CD14-positive monocyte (primary cell): ENCODE measurements around the gene IGF2BP3. TPM values are rescaled to one million over a fixed set of nuclear protein-coding genes. Genes with fewer than 3 reads are reported as not detected.
"Not testable (repeated sequence)": the region's sequence is repeated elsewhere in the genome, so short reads cannot be mapped to it uniquely, and the experiment has no call there.

ENCODE experiments used
- DNase-seq, 3 donors: peaks; one replicate each; pipeline ENCODE4 v3.0.0-alpha.2; 2011 to 2022
- H2AFZ ChIP-seq: 2 replicates; pipeline ENCODE4 v1.6.0; 2012; ENCODE audit warnings: mild to moderate bottlenecking, low read depth, low read length, inconsistent platforms; ENCODE audit not compliant: insufficient read depth, poor library complexity, severe bottlenecking
- H3K27ac ChIP-seq, 2 donors: 1 replicate in 1 of 2; 2 replicates in 1 of 2; pipeline ENCODE4 v1.5.1; 2012 to 2013; ENCODE audit warnings: low read length in 2 of 2, control low read depth in 1 of 2, inconsistent platforms in 1 of 2, low read depth in 1 of 2, mild to moderate bottlenecking in 1 of 2
- H3K27me3 ChIP-seq, 2 donors: one replicate each; pipeline versions ENCODE4 v1.6.0 to v1.6.1; 2011 to 2013; ENCODE audit warnings: low read length in 2 of 2; ENCODE audit not compliant: control insufficient read depth in 2 of 2, insufficient read depth in 2 of 2
- H3K36me3 ChIP-seq, 2 donors: replicated peaks in 1 of 2; 1 replicate in 1 of 2; 2 replicates in 1 of 2; pipeline versions ENCODE4 v1.5.1 to v1.6.1; 2012 to 2013; ENCODE audit warnings: low read length in 2 of 2, control low read depth in 1 of 2, inconsistent platforms in 1 of 2, mild to moderate bottlenecking in 1 of 2; ENCODE audit not compliant: insufficient read depth in 2 of 2, control insufficient read depth in 1 of 2
- H3K4me1 ChIP-seq, 2 donors: 1 replicate in 1 of 2; 2 replicates in 1 of 2; pipeline versions ENCODE4 v1.5.1 to v1.6.1; 2012 to 2013; ENCODE audit warnings: low read length in 2 of 2, control low read depth in 1 of 2, inconsistent platforms in 1 of 2, mild to moderate bottlenecking in 1 of 2, moderate library complexity in 1 of 2; ENCODE audit not compliant: insufficient read depth in 2 of 2, control insufficient read depth in 1 of 2
- H3K4me2 ChIP-seq: replicated peaks from 2 replicates; pipeline ENCODE3; 2012; ENCODE audit warnings: low read length, moderate library complexity, mild to moderate bottlenecking; ENCODE audit not compliant: poor library complexity, severe bottlenecking; ENCODE audit errors: extremely low read depth
- H3K4me3 ChIP-seq, 3 experiments: fragments of 200-600 bp in 1 of 3; sonication (generic) in 1 of 3; replicated peaks in 1 of 3; 1 replicate in 2 of 3; 2 replicates in 1 of 3; pipeline ENCODE4 v1.5.1; 2011 to 2013; ENCODE audit warnings: low read length in 3 of 3, mild to moderate bottlenecking in 3 of 3, control low read depth in 2 of 3, low read depth in 2 of 3, inconsistent platforms in 1 of 3, moderate library complexity in 1 of 3
- H3K79me2 ChIP-seq: 2 replicates; pipeline ENCODE4 v1.6.0; 2012; ENCODE audit warnings: mild to moderate bottlenecking, control low read depth, inconsistent platforms, low read length, moderate library complexity; ENCODE audit not compliant: insufficient read depth
- H3K9ac ChIP-seq: 2 replicates; pipeline ENCODE4 v1.6.0; 2017; ENCODE audit warnings: low read length, mild to moderate bottlenecking; ENCODE audit not compliant: insufficient read depth, poor library complexity, severe bottlenecking
- H3K9me3 ChIP-seq, 2 donors: replicated peaks in 1 of 2; 1 replicate in 1 of 2; 2 replicates in 1 of 2; pipeline versions ENCODE4 v1.5.1 to v1.6.1; 2012 to 2013; ENCODE audit warnings: low read length in 2 of 2, control low read depth in 1 of 2; ENCODE audit not compliant: control insufficient read depth in 1 of 2, insufficient read depth in 1 of 2
- H4K20me1 ChIP-seq: 2 replicates; pipeline ENCODE4 v1.6.0; 2012; ENCODE audit warnings: mild to moderate bottlenecking, low read length, control low read depth, moderate library complexity; ENCODE audit not compliant: insufficient read depth
- H3K27ac Mint-ChIP-seq, 7 donors: one replicate each; pipeline ENCODE4 v1.8.0; 2020; ENCODE audit warnings: mild to moderate bottlenecking in 7 of 7, mixed read lengths in 7 of 7, moderate library complexity in 6 of 7, inconsistent platforms in 2 of 7
- H3K27me3 Mint-ChIP-seq, 3 donors: one replicate each; pipeline ENCODE4 v1.8.0; 2021 to 2022; ENCODE audit warnings: low read depth in 3 of 3, mild to moderate bottlenecking in 3 of 3, mixed read lengths in 3 of 3, moderate library complexity in 3 of 3, inconsistent platforms in 1 of 3
- H3K36me3 Mint-ChIP-seq, 2 donors: one replicate each; pipeline ENCODE4 v1.8.0; 2020; ENCODE audit warnings: mixed read lengths in 2 of 2, inconsistent platforms in 1 of 2, mild to moderate bottlenecking in 1 of 2
- H3K4me1 Mint-ChIP-seq: one replicate; pipeline ENCODE4 v1.8.0; 2020; ENCODE audit warnings: mild to moderate bottlenecking, mixed read lengths
- H3K4me3 Mint-ChIP-seq, 2 donors: one replicate each; pipeline ENCODE4 v1.8.0; 2020; ENCODE audit warnings: mild to moderate bottlenecking in 2 of 2, mixed read lengths in 2 of 2, moderate library complexity in 1 of 2
- H3K9me3 Mint-ChIP-seq, 7 donors: one replicate each; pipeline ENCODE4 v1.8.0; 2020 to 2022; ENCODE audit warnings: mixed read lengths in 7 of 7, mild to moderate bottlenecking in 6 of 7, moderate library complexity in 6 of 7, inconsistent platforms in 2 of 7
- CTCF ChIP-seq: fragments of 200-600 bp; IDR thresholded peaks from one replicate; pipeline ENCODE4 v1.8.0; 2022; ENCODE audit warnings: antibody characterized with exemption, mild to moderate bottlenecking
- WGBS: methylation state at CpG from one replicate; pipeline ENCODE4 v1.1.5; 2013; ENCODE audit warnings: missing lambda C conversion rate; ENCODE audit not compliant: insufficient coverage; 5-methylcytosine and 5-hydroxymethylcytosine counted together
- intact Hi-C, 2 donors: fragments of 100-400 bp; cut with micrococcal nuclease; formaldehyde crosslinking; loops; one replicate each; pipeline versions ENCODE4 v1.15.0 to v1.15.1; 2023
- polyA minus RNA-seq: library from RNA; depleted of rRNA, polyadenylated mRNA; stranded (reverse); fragments of >200 nt; gene quantifications from 2 replicates; pipeline ENCODE4 v1.2.3, GENCODE V29; 2012
- polyA plus RNA-seq, 3 donors: library from polyadenylated mRNA; depleted of rRNA in 1 of 3; unstranded in 2 of 3; stranded (reverse) in 1 of 3; fragments of 300-500 nt in 2 of 3; fragments of >200 nt in 1 of 3; fragmentation: Illumina TruSeq in 2 of 3; gene quantifications; 1 replicate in 2 of 3; 2 replicates in 1 of 3; pipeline ENCODE4 v1.2.3, GENCODE V29; 2012 to 2021
- total RNA-seq, 12 experiments: library from RNA in 1 of 12; stranded (reverse) in 1 of 12; fragments of 120-200 nt in 1 of 12; gene quantifications; one replicate each; pipeline ENCODE4 v1.2.4 and lab custom pipeline; 2013 to 2026; ENCODE audit warnings: mixed read lengths in 6 of 12, inconsistent platforms in 1 of 12

The IGF2BP3 gene
- 5.7 TPM for total RNA-seq (2013)
- polyA plus RNA-seq (1 to 10 TPM in 2 of 3 donors, under 1 TPM in 1; 0.60 to 5.3 (median 3.2) TPM), polyA minus RNA-seq (0.55 and 6.1 TPM in 2 replicates), total RNA-seq (lab: John Stamatoyannopoulos, UW) (0.81 to 8.0 (median 2.6) reads per million in 11 experiments)

GRCh38 chr7:23470330-23471105, at the start of gene IGF2BP3:
IGF2BP3 (minus strand) TSS chr7:23470491; CDS start chr7:23470110, 381 bp downstream.
- H3K9me3 Mint-ChIP-seq = peaks cover 0 to 40% (median 31%) of the 10 kb centered on the region in 7 donors
- no peaks in the 10 kb centered on the region for H3K79me2 ChIP-seq
- WGBS = 1% methylated on average over 16 of the region's 34 CpGs
- H3K9ac ChIP-seq = no peak within 1 kb of the TSS
- H3K4me1 ChIP-seq = peaks cover 53 to 65% of the 10 kb centered on the region in 2 donors
- peak within 1 kb of the TSS; percentile 76 for H3K4me2 ChIP-seq
- peak within 1 kb of the TSS in 1 of 7 donors; percentile 57 for H3K27ac Mint-ChIP-seq
- no peak within 1 kb of the TSS for H3K27ac ChIP-seq
- H3K4me3 ChIP-seq = peak within 1 kb of the TSS; percentile 0 to 74 (median 10)
- no peaks in the 10 kb centered on the region for H4K20me1 ChIP-seq
- H3K9me3 ChIP-seq = peaks cover 0 to 20% of the 10 kb centered on the region in 2 donors
- peaks cover 4 to 25% of the 10 kb centered on the region in 2 donors for H3K36me3 Mint-ChIP-seq
- H3K27me3 ChIP-seq = peaks cover 83 to 93% of the 10 kb centered on the region in 2 donors
- H3K4me3 Mint-ChIP-seq = peak within 1 kb of the TSS; percentile 77 to 95
- no peak for TF ChIP-seq CTCF
- H3K27me3 Mint-ChIP-seq = peaks cover 75 to 95% (median 89%) of the 10 kb centered on the region in 3 donors
- DNase-seq = peak in 1 of 3 donors; percentile 39
- peaks cover 52% of the 10 kb centered on the region for H3K4me1 Mint-ChIP-seq
- H2AFZ ChIP-seq = peak within 1 kb of the TSS; percentile 66
- H3K36me3 ChIP-seq = no peaks in the 10 kb centered on the region
- intact Hi-C loops = loop anchor here in 1 of 2 donors (5.0 to 10.0 kb wide), 2 partner anchors 64 to 288 kb away; partner anchors contain the start of genes NUP42 and TRA2A

- DNase-seq = no peak
- TF ChIP-seq CTCF = no peak
- Histone ChIP-seq H3K4me2 (no peak overlapping the region), H3K27ac (no peak overlapping the region), H3K4me1 (no peaks in the 10 kb centered on the region), H3K36me3 (peaks cover 86 to 97% of the 10 kb centered on the region in 2 donors), H2AFZ (no peak overlapping the region), H3K9ac (no peak overlapping the region), H3K79me2 (peaks cover 48% of the 10 kb centered on the region), H3K9me3 (no peaks in the 10 kb centered on the region), H4K20me1 (peaks cover 84% of the 10 kb centered on the region), H3K27me3 (no peaks in the 10 kb centered on the region), H3K4me3 (no peak overlapping the region)
- H3K36me3 Mint-ChIP-seq = peaks cover 85 to 99% of the 10 kb centered on the region in 2 donors
- WGBS = 100% methylated on average over 1 of the region's 2 CpGs
- intact Hi-C loops = no loop called here
- H3K4me1 Mint-ChIP-seq = no peaks in the 10 kb centered on the region
- peaks cover 0 to 1% (median 0%) of the 10 kb centered on the region in 3 donors for H3K27me3 Mint-ChIP-seq
- H3K4me3 Mint-ChIP-seq = no peak overlapping the region
- peak overlapping the region in 2 of 7 donors; percentile 16 to 18 for H3K27ac Mint-ChIP-seq
- H3K9me3 Mint-ChIP-seq = no peaks in the 10 kb centered on the region
These were observed 44.5 kb upstream of the IGF2BP3 start for GRCh38 chr7:23514755-23515154.

- H3K4me3 ChIP-seq, H3K4me2 ChIP-seq, H3K4me1 ChIP-seq, H3K27me3 ChIP-seq, H3K9me3 ChIP-seq, DNase-seq, H3K27ac Mint-ChIP-seq, H3K9me3 Mint-ChIP-seq, intact Hi-C loops, H3K4me3 Mint-ChIP-seq, H2AFZ ChIP-seq, H3K27me3 Mint-ChIP-seq, H3K27ac ChIP-seq, H3K4me1 Mint-ChIP-seq, H3K9ac ChIP-seq: not testable (repeated sequence)
- H3K36me3 Mint-ChIP-seq = peaks cover 83 to 99% of the 10 kb centered on the region in 2 donors
- WGBS = 83% methylated on average over 1 of the region's 6 CpGs
- Histone ChIP-seq H3K79me2 (peaks cover 45% of the 10 kb centered on the region), H4K20me1 (peaks cover 84% of the 10 kb centered on the region), H3K36me3 (peaks cover 87 to 97% of the 10 kb centered on the region in 2 donors)
These were observed 43.5 kb upstream of the IGF2BP3 start for GRCh38 chr7:23513746-23514145.
